IMR-90 (cell line): ENCODE measurements around the gene DCC. TPM values are rescaled to one million over a fixed set of nuclear protein-coding genes. Genes with fewer than 3 reads are reported as not detected.

ENCODE experiments used
- ATAC-seq: fragments of 200-7000 bp; cut with Tn5 transposase; 2 replicates; pipeline ENCODE4 v1.9.1; 2020; ENCODE audit warnings: low read depth, mild to moderate bottlenecking, moderate library complexity
- BruUV-seq: library from RNA; stranded (reverse); fragments of 400-500 nt; replicated peaks from 2 replicates; lab custom pipeline; 2021; lab: Mats Ljungman, UMichigan
- CTCF ChIA-PET: fragments of 300-600 bp; formaldehyde crosslinking; extraction: SDS; loops from one replicate; lab custom pipeline; 2021; ENCODE audit warnings: antibody characterized with exemption; lab: Yijun Ruan, JAX
- POLR2A ChIA-PET: fragments of 300-600 bp; sonication (Branson Sonifier 250); formaldehyde crosslinking; loops from one replicate; lab custom pipeline; 2022; ENCODE audit warnings: antibody characterized with exemption; ENCODE audit not compliant: unreplicated experiment; lab: Charles Lee
- DNase-seq: peaks from one replicate; pipeline ENCODE4 v3.0.0; 2013
- H2AFZ ChIP-seq: replicated peaks from 2 replicates; pipeline ENCODE3; 2013; ENCODE audit warnings: low read length, mild to moderate bottlenecking; ENCODE audit not compliant: poor library complexity
- H2AK5ac ChIP-seq: 2 replicates; pipeline ENCODE4 v1.6.1; 2013; ENCODE audit warnings: low read depth, low read length, inconsistent platforms
- H2AK9ac ChIP-seq: replicated peaks from 2 replicates; pipeline ENCODE3; 2013; ENCODE audit warnings: mild to moderate bottlenecking, low read depth, low read length, moderate library complexity; ENCODE audit not compliant: poor library complexity
- H2BK120ac ChIP-seq: 2 replicates; pipeline ENCODE4 v1.6.1; 2013; ENCODE audit warnings: low read depth, low read length, inconsistent platforms
- H2BK15ac ChIP-seq: 3 replicates; pipeline ENCODE4 v1.6.1; 2013; ENCODE audit warnings: low read depth, low read length, inconsistent platforms
- H2BK20ac ChIP-seq: 2 replicates; pipeline ENCODE4 v1.6.1; 2013; ENCODE audit warnings: low read depth, mild to moderate bottlenecking, inconsistent platforms, low read length, moderate library complexity
- H2BK5ac ChIP-seq: 2 replicates; pipeline ENCODE4 v1.6.1; 2013; ENCODE audit warnings: mild to moderate bottlenecking, low read depth, low read length, inconsistent platforms; ENCODE audit not compliant: poor library complexity, severe bottlenecking
- H3K14ac ChIP-seq: replicated peaks from 2 replicates; pipeline ENCODE4 v1.6.1; 2013; ENCODE audit warnings: low read depth, low read length, inconsistent platforms
- H3K18ac ChIP-seq: 2 replicates; pipeline ENCODE4 v1.6.1; 2013; ENCODE audit warnings: low read depth, low read length, control low read depth
- H3K23ac ChIP-seq: 2 replicates; pipeline ENCODE4 v1.6.1; 2013; ENCODE audit warnings: low read depth, low read length, inconsistent platforms
- H3K27ac ChIP-seq: 2 replicates; pipeline ENCODE4 v1.5.1; 2013; ENCODE audit warnings: mild to moderate bottlenecking, control low read depth, low read length; ENCODE audit not compliant: insufficient read depth
- H3K27me3 ChIP-seq: 2 replicates; pipeline ENCODE4 v1.6.1; 2013; ENCODE audit warnings: low read length; ENCODE audit not compliant: control insufficient read depth, insufficient read depth
- H3K36me3 ChIP-seq: 2 replicates; pipeline ENCODE4 v1.6.1; 2013; ENCODE audit warnings: low read length, mixed read lengths; ENCODE audit not compliant: control insufficient read depth, insufficient read depth
- H3K4ac ChIP-seq: 2 replicates; pipeline ENCODE4 v1.6.1; 2013; ENCODE audit warnings: low read depth, low read length, inconsistent platforms
- H3K4me1 ChIP-seq: 2 replicates; pipeline ENCODE4 v1.6.1; 2013; ENCODE audit warnings: low read length, mixed read lengths; ENCODE audit not compliant: control insufficient read depth, insufficient read depth
- H3K4me2 ChIP-seq: 2 replicates; pipeline ENCODE4 v1.6.1; 2013; ENCODE audit warnings: low read depth, mild to moderate bottlenecking, control low read depth, low read length, moderate library complexity
- H3K4me3 ChIP-seq: 2 replicates; pipeline ENCODE4 v1.5.1; 2013; ENCODE audit warnings: low read depth, mild to moderate bottlenecking, control low read depth, low read length, moderate library complexity; ENCODE audit not compliant: insufficient read depth
- H3K56ac ChIP-seq: 2 replicates; pipeline ENCODE4 v1.6.1; 2013; ENCODE audit warnings: low read length, inconsistent platforms; ENCODE audit not compliant: insufficient read depth; ENCODE audit errors: extremely low read depth
- H3K79me1 ChIP-seq, 2 experiments: 2 replicates each; pipeline ENCODE4 v1.6.1; 2013; ENCODE audit warnings: low read length in 2 of 2, inconsistent platforms in 1 of 2, low read depth in 1 of 2
- H3K9ac ChIP-seq: 2 replicates; pipeline ENCODE4 v1.6.1; 2013; ENCODE audit warnings: low read depth, low read length, control low read depth
- H3K9me1 ChIP-seq: 2 replicates; pipeline ENCODE4 v1.6.1; 2013; ENCODE audit warnings: low read length, inconsistent platforms; ENCODE audit not compliant: insufficient read depth
- H3K9me3 ChIP-seq: 2 replicates; pipeline ENCODE4 v1.6.1; 2013; ENCODE audit warnings: low read length; ENCODE audit not compliant: control insufficient read depth, insufficient read depth
- H4K20me1 ChIP-seq: 2 replicates; pipeline ENCODE4 v1.6.1; 2013; ENCODE audit warnings: low read length, inconsistent platforms; ENCODE audit not compliant: insufficient read depth
- H4K5ac ChIP-seq: 2 replicates; pipeline ENCODE4 v1.6.1; 2013; ENCODE audit warnings: mild to moderate bottlenecking, low read depth, low read length, control low read depth
- H4K8ac ChIP-seq, 2 experiments: 2 replicates each; pipeline ENCODE4 v1.6.1; 2013; ENCODE audit warnings: low read depth in 2 of 2, low read length in 2 of 2, control low read depth in 1 of 2, inconsistent platforms in 1 of 2
- H4K91ac ChIP-seq: 2 replicates; pipeline ENCODE4 v1.6.1; 2013; ENCODE audit warnings: low read depth, low read length, inconsistent platforms; ENCODE audit not compliant: insufficient read depth
- BHLHE40 ChIP-seq: fragments of 150-350 bp; IDR thresholded peaks from 2 replicates; pipeline ENCODE4 v1.6.1; 2016; ENCODE audit warnings: mild to moderate bottlenecking, low read depth, low read length
- CEBPB ChIP-seq: IDR thresholded peaks from 2 replicates; pipeline ENCODE4 v1.6.1; 2012; ENCODE audit warnings: low read depth, low read length, improper control_type of control experiment
- CHD1 ChIP-seq: IDR thresholded peaks from 2 replicates; pipeline ENCODE4 v1.6.1; 2012; ENCODE audit warnings: low read depth, low read length, improper control_type of control experiment
- CTCF ChIP-seq: conservative IDR thresholded peaks from 2 replicates; pipeline ENCODE4 v1.5.1; 2012; ENCODE audit warnings: mild to moderate bottlenecking, low read depth, low read length, improper control_type of control experiment
- ELK1 ChIP-seq: fragments of 150-350 bp; IDR thresholded peaks from 2 replicates; pipeline ENCODE4 v1.6.1; 2016; ENCODE audit warnings: low read depth, mild to moderate bottlenecking, low read length, moderate library complexity, borderline replicate concordance
- FOS ChIP-seq: fragments of 150-350 bp; IDR thresholded peaks from 2 replicates; pipeline ENCODE4 v1.6.1; 2016; ENCODE audit warnings: low read depth, low read length
- MAFK ChIP-seq: IDR thresholded peaks from 2 replicates; pipeline ENCODE4 v1.6.1; 2012; ENCODE audit warnings: low read depth, low read length, improper control_type of control experiment
- MAZ ChIP-seq: IDR thresholded peaks from 2 replicates; pipeline ENCODE4 v1.6.1; 2012; ENCODE audit warnings: low read depth, mild to moderate bottlenecking, low read length, improper control_type of control experiment, moderate library complexity, borderline replicate concordance
- MXI1 ChIP-seq: IDR thresholded peaks from 2 replicates; pipeline ENCODE4 v1.6.1; 2012; ENCODE audit warnings: low read depth, mild to moderate bottlenecking, low read length, moderate library complexity, borderline replicate concordance
- NFE2L2 ChIP-seq: fragments of 150-350 bp; IDR thresholded peaks from 2 replicates; pipeline ENCODE4 v1.6.1; 2016; ENCODE audit warnings: low read depth, mild to moderate bottlenecking, low read length
- POLR2A ChIP-seq: IDR thresholded peaks from 2 replicates; pipeline ENCODE4 v1.6.1; 2012; ENCODE audit warnings: mild to moderate bottlenecking, low read depth, low read length
- RAD21 ChIP-seq: IDR thresholded peaks from 2 replicates; pipeline ENCODE4 v1.6.1; 2012; ENCODE audit warnings: low read length, improper control_type of control experiment
- RCOR1 ChIP-seq: IDR thresholded peaks from 2 replicates; pipeline ENCODE4 v1.6.1; 2012; ENCODE audit warnings: mild to moderate bottlenecking, low read length, improper control_type of control experiment; ENCODE audit not compliant: insufficient replicate concordance
- RFX5 ChIP-seq: IDR thresholded peaks from 2 replicates; pipeline ENCODE4 v1.8.0; 2012; ENCODE audit warnings: low read depth, mild to moderate bottlenecking, low read length, moderate library complexity
- SMC3 ChIP-seq: fragments of 150-350 bp; IDR thresholded peaks from 2 replicates; pipeline ENCODE4 v1.6.1; 2016; ENCODE audit warnings: low read depth, mild to moderate bottlenecking, antibody characterized with exemption, low read length, moderate library complexity
- USF2 ChIP-seq: fragments of 150-350 bp; IDR thresholded peaks from 2 replicates; pipeline ENCODE4 v1.6.1; 2017; ENCODE audit warnings: mild to moderate bottlenecking, antibody characterized with exemption, low read length, low read depth
- WGBS, 2 experiments: methylation state at CpG; one replicate each; pipeline versions ENCODE4 v1.1.5 to v1.1.7; 2013; ENCODE audit warnings: missing lambda C conversion rate in 2 of 2; ENCODE audit not compliant: insufficient read length in 1 of 2; ENCODE audit errors: extremely low coverage in 2 of 2; 5-methylcytosine and 5-hydroxymethylcytosine counted together
- dilution Hi-C: fragments of 300-500 bp; cut with HindIII; formaldehyde crosslinking; loops from one replicate; pipeline ENCODE4 v1.14.3; 2018; ENCODE audit warnings: low sequenced_read_pairs; ENCODE audit not compliant: unreplicated experiment
- in situ Hi-C: fragments of 300-500 bp; cut with MboI; formaldehyde crosslinking; loops from 3 replicates; pipeline ENCODE4 v1.14.3; 2019; ENCODE audit warnings: low sequenced_read_pairs, inconsistent platforms, mixed read lengths
- intact Hi-C: fragments of 100-400 bp; cut with micrococcal nuclease; formaldehyde crosslinking; loops from 2 replicates; pipeline ENCODE4 v1.10.0; 2022
- polyA plus RNA-seq, 3 experiments: library from polyadenylated mRNA; depleted of rRNA; stranded (reverse); fragments of >200 nt; gene quantifications; 2 replicates each; pipeline ENCODE4 v1.2.3, GENCODE V29; 2012; ENCODE audit warnings: low replicate concordance in 1 of 3
- total RNA-seq: library from RNA; depleted of rRNA; stranded (reverse); fragments of >200 nt; gene quantifications from 2 replicates; pipeline ENCODE4 v1.2.3, GENCODE V29; 2012

Gene DCC
- total and polyA plus RNA-seq, 2 of the 4 experiments (the other 2 are of a cell fraction) = 0.31 to 0.54 TPM

GRCh38 chr18:53534695-53535094, 1194.7 kb downstream of the DCC start:
- H2BK20ac ChIP-seq = no peak overlapping the region
- no peak overlapping the region for H2BK5ac ChIP-seq
- peaks cover 4% of the 10 kb centered on the region; the same call in 1 of the 2 replicates for H3K9me3 ChIP-seq
- no peak overlapping the region for H2AFZ ChIP-seq
- no peak overlapping the region for H2BK15ac ChIP-seq
- DNase-seq (no peak), ATAC-seq (no peak)
- no peak overlapping the region for H2AK9ac ChIP-seq
- H3K36me3 ChIP-seq = no peaks in the 10 kb centered on the region
- no peak overlapping the region for H3K56ac ChIP-seq
- in situ Hi-C loops (no loop called here), intact Hi-C loops (no loop called here), dilution Hi-C loops (no loop called here)
- BruUV-seq = no TSS peak
- H3K4me1 ChIP-seq = no peaks in the 10 kb centered on the region
- no peak overlapping the region for H3K4me2 ChIP-seq
- no peak overlapping the region for H4K5ac ChIP-seq
- no peak for TF ChIP-seq ELK1
- TF ChIP-seq MAFK = no peak
- TF ChIP-seq RCOR1 = no peak
- no peak for TF ChIP-seq BHLHE40
- TF ChIP-seq CEBPB = no peak
- TF ChIP-seq CHD1 = no peak
- no peak for TF ChIP-seq SMC3
- TF ChIP-seq NFE2L2 = no peak
- no peak for TF ChIP-seq FOS
- TF ChIP-seq MXI1 = no peak
- no peak for TF ChIP-seq RAD21
- no peak for TF ChIP-seq CTCF
- TF ChIP-seq MAZ = no peak
- TF ChIP-seq RFX5 = no peak
- no peak for TF ChIP-seq POLR2A
- no peak for TF ChIP-seq USF2
- no peak overlapping the region for H3K27ac ChIP-seq
- H2BK120ac ChIP-seq = no peak overlapping the region
- no peak overlapping the region for H3K23ac ChIP-seq
- H3K27me3 ChIP-seq = no peaks in the 10 kb centered on the region
- POLR2A ChIA-PET = no interaction called here
- no peak overlapping the region for H2AK5ac ChIP-seq
- H3K14ac ChIP-seq = no peak overlapping the region
- no peak overlapping the region for H3K4ac ChIP-seq
- H3K9me1 ChIP-seq = no peaks in the 10 kb centered on the region
- CTCF ChIA-PET = no interaction called here
- no peaks in the 10 kb centered on the region for H4K20me1 ChIP-seq
- H4K91ac ChIP-seq = no peak overlapping the region
- no CpG with 5 or more reads among the region's 3 CpGs for WGBS, 2 experiments
- H3K18ac ChIP-seq = no peak overlapping the region
- H3K79me1 ChIP-seq = no peaks in the 10 kb centered on the region
- no peak overlapping the region for H4K8ac ChIP-seq
- no peak overlapping the region for H3K4me3 ChIP-seq
- H3K9ac ChIP-seq = no peak overlapping the region
